ENCODE results near the gene SETD3.
"Not testable (repeated sequence)": the region's sequence is repeated elsewhere in the genome, so short reads cannot be mapped to it uniquely, and the experiment has no call there.

The SETD3 gene

DNA sequence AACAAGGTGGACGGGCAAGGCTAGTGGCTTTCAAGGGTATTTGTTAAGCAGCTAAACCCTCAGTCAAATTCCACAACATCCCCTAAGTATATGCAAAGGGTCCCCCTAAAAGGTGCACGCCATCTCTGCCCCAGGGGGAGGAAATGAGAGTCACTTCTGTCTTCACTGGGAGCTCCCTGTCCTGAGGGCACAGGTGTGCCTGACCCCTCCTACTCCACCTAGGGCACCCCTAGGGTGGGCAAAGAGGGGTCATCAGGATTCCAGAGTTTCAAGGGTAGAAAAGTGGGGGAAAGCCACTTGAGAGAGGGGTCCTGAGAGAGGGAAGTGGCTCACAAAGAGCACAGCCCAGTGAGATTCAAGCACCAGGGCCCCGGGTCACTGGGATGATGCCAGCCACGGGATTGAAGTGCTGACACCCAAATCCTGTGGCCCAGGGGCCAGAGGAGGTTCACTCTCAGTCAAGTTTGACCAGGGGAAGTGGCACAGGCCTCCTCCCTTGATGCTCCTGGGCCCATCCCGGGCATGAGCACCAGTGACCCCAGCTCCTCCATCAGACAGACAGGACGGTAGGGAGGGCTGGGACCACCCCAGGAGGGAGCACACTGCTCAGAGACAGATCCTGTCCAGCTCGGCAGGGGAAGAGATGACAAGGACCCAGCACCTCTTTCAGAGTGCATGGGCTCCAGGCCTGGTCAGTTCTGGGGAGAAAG lies 126.3 kb downstream of the SETD3 start:
- DNase-seq = no peak

DNA sequence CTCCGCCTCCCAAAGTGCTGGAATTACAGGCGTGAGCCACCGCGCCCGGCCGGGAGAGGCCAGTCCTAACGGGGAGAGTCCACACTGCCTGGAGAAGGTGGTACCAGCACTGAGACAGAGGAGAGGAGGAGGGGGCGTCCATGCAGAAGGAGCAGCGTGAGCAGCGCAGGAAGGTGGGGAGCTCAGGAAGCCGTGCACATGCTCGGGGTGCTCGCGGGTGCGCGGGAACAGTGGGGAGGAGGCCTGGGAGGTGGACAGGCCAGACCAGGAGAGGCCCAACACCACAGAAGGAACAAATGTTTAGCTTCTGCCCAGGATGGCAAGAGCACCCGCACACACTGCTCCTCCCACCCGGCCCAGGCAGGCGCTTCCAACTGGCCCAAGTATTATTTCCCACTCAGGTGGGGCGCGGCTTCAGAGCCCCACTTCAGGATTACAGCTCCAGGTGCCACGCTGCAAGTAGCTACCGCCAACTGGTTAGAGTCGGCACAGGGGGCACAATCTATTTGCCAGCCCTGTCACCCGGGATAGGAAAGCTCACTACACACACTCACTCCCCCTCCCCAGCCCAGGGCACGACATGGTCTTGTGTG lies 127.9 kb downstream of the SETD3 start:
- no peak for DNase-seq

DNA sequence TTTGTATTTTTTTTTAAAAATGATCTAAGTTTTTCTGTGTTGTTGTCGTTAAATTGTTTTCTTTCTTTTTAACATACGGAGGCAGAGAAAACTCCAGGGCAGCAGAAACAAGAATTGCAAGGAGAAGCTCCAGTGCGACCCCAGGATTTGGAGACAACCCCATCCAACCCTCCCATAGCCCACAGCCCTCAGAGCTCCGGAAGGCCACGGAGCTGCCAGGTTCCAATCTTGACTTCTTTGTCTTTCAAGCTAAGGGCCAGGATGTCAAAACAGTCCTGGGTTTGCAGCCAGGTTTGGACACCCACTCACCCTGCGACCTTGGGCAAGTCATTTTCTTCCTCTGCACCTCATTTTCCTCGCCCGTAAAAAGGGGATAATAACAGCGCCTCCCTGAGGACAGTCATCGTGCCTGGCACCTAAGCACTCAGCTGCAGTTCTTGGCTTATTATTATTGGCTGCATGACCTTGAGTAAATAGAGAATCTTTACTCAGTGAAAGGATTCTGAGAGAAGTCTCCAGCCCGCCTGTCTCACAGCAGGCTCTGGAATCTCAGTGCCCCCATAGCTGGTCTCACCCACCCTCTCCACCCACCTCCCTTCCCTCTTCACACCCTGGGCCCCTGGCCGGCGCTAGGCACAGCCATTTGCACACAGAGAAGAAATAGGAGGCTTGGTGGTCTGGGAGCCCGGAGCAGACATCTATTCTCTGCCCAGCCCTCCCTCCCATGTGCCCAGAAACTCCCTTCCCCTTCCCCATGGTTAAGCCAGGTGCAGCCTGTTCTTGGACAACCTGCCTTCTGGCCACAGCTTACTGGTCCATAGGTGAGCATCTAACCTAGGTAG lies 129.3 kb downstream of the SETD3 start:
- no peak for DNase-seq

DNA sequence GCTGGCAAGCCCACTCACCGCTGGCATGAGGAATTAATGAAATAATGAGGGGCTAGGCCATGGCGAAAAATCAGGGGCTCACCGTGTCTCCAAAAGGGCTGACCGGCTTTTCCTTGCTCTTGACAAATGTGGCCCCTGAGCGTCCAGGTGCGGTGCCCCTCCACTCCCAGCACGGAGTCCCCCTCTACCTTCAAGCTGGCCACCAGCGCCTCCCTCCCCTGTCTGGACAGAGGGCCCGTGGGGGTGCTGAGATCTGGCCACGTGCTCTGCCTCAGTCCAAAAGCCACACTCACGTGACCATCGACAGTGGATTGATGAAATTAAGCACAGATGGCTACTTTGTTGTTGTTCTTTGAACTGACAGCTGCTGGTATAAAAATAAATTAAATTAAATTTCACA lies 129.9 kb downstream of the SETD3 start:
- DNase-seq = no peak

DNA sequence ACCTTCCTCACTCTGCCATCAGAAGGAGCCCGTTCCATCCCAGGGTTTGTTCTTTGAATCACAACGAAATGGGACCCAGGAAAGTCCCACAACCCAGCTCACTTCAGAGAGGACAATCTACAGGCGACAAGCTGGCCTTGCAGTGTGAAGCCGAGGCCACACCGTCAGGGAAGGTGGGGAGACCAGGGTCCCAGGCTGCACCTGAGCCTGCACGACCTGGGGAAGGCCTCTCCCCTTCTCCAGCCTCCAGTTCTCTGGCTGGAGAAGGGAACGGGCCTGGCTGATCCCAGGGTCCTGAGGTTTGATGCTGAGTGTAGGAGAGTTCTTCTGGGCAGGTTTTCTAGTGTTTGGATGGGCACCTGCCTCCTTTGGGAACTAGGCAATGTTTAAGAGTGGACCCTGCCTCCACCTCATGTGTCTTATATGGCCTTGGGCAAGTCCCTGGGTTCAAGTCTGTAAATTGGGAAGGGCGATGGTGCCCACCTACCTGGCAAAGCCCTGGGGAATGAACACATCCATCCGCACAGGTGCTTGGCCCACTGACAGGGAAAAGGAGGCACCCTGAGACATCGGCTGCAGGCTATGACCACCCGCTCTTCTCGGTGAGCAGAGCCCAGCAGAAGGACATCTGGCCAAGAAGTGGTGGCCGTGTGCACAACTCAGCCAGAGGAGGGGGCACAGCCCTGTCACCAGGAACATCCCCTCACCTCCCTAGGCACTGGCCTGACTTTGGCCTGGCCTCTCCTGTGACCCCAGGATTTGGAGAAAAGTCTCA lies 130.8 kb downstream of the SETD3 start:
- no peak for DNase-seq

DNA sequence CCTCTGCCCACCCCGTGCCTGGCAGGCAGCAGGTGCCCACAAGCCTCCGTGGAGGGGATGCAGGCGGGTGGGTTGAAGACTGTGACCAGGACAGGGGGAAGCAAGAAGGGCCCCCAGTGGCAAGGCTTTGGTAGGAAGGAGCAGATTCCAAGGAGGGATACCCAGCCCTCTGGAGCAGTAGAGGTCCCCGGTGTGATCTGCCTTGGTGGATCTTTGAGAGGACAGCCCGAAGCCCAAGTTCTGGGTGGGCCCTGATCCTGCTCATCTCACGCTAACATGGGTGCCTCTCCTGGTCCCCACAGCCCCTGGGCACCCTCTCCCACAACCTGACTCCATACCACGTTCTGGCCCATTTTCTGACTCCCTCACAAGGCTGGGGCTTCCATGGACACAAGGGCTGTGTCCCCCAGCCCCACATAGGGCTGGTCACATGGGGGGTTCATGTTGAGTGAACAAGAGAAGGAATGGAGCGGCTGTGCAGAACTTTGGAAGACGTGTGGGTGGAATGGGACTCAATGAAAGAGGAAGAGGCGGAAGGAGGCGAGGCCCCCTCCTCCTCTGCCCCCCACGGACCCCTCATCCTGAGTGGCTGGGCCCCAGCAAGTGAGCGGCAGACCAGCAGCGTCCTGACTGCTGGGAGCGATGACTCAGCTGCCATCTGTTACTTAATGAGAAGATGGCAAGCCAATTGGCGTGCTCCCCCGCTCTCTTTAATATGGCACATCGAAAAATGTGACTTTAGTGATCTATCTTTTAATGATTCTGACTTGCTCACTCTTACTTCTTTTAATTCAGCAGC lies 131.6 kb downstream of the SETD3 start:
- no peak for DNase-seq

DNA sequence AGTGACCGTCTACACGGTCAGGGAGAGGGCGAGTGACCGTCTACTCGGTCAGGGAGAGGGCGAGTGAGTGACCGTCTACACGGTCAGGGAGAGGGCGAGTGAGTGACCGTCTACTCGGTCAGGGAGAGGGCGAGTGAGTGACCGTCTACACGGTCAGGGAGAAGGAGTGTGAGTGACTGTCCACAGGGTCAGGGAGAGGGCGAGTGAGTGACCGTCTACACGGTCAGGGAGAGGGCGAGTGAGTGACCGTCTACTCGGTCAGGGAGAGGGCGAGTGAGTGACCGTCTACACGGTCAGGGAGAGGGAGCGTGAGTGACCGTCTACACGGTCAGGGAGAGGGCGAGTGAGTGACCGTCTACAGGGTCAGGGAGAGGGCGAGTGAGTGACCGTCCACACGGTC lies 132.4 kb downstream of the SETD3 start:
- not testable (repeated sequence) for DNase-seq

Measured in CD4-positive, alpha-beta T cell treated with Interleukin-4 for 1 hour (primary cell).